HCT116 (cell line): Measurements from ENCODE around the gene ZNF763. TPM values are rescaled to one million over a fixed set of nuclear protein-coding genes. Genes with fewer than 3 reads are reported as not detected.
"Not testable (repeated sequence)": the region's sequence is repeated elsewhere in the genome, so short reads cannot be mapped to it uniquely, and the experiment has no call there.

Experiments
- ATAC-seq: fragments of 200-7000 bp; cut with Tn5 transposase; 2 replicates; pipeline ENCODE4 v1.9.1; 2020; ENCODE audit warnings: mild to moderate bottlenecking, moderate library complexity
- BruUV-seq: library from RNA; stranded (reverse); fragments of 400-500 nt; replicated peaks from 2 replicates; lab custom pipeline; 2021; lab: Mats Ljungman, UMichigan
- CTCF ChIA-PET: fragments of 300-600 bp; sonication (Branson Sonifier 250); formaldehyde crosslinking; loops from one replicate; lab custom pipeline; 2021; ENCODE audit warnings: antibody characterized with exemption; lab: Charles Lee
- POLR2A ChIA-PET: fragments of 300-600, 350-600 bp; sonication (Branson Sonifier 250); formaldehyde crosslinking; loops from one replicate; lab custom pipeline; 2021; ENCODE audit warnings: antibody characterized with exemption; lab: Charles Lee
- RAD21 ChIA-PET, 2 experiments: fragments of 300-600 bp; sonication (Branson Sonifier 250); formaldehyde crosslinking; loops; one replicate each; lab custom pipeline; 2023; ENCODE audit warnings: low total read pairs in 2 of 2; ENCODE audit not compliant: uncharacterized antibody in 2 of 2, unreplicated experiment in 2 of 2, low non-redundant PET in 1 of 2; lab: Charles Lee
- DNase-seq: peaks from one replicate; pipeline ENCODE4 v3.0.0-alpha.2; 2010; ENCODE audit warnings: low read depth, low spot score
- H2AFZ ChIP-seq: fragments of 200-600 bp; shearing (Covaris generic), sonication (generic); 2 replicates; pipeline ENCODE4 v1.6.1; 2017; ENCODE audit warnings: low read depth, mixed run types, mixed read lengths, antibody characterized with exemption, low read length; ENCODE audit not compliant: poor library complexity, severe bottlenecking
- H3K27ac ChIP-seq: 2 replicates; pipeline ENCODE4 v1.5.1; 2012; ENCODE audit warnings: low read depth, low read length
- H3K27me3 ChIP-seq: fragments of 200-600 bp; sonication (generic); 2 replicates; pipeline ENCODE4 v1.6.1; 2016; ENCODE audit warnings: mixed run types, low read length, mixed read lengths; ENCODE audit not compliant: insufficient read depth
- H3K36me3 ChIP-seq, 2 experiments: fragments of 200-500 bp in 1 of 2; fragments of 200-600 bp in 1 of 2; sonication (Bioruptor generic) in 1 of 2; sonication (generic) in 1 of 2; 2 replicates each; pipeline versions ENCODE4 v1.5.1 to v1.6.1; 2014 to 2016; ENCODE audit warnings: low read length in 2 of 2, inconsistent platforms in 1 of 2, mixed read lengths in 1 of 2, mixed run types in 1 of 2; ENCODE audit not compliant: insufficient read depth in 2 of 2, control insufficient read depth in 1 of 2
- H3K4me1 ChIP-seq, 2 experiments: fragments of 200-600 bp in 1 of 2; sonication (generic) in 1 of 2; 2 replicates each; pipeline versions ENCODE4 v1.5.1 to v1.6.1; 2012 to 2017; ENCODE audit warnings: low read length in 2 of 2, inconsistent platforms in 1 of 2, mild to moderate bottlenecking in 1 of 2, mixed read lengths in 1 of 2, mixed run types in 1 of 2, moderate library complexity in 1 of 2; ENCODE audit not compliant: insufficient read depth in 2 of 2, control insufficient read depth in 1 of 2
- H3K4me2 ChIP-seq: fragments of 200-600 bp; sonication (generic); 2 replicates; pipeline ENCODE4 v1.6.1; 2017; ENCODE audit warnings: mixed run types, low read length, mixed read lengths
- H3K4me3 ChIP-seq, 2 experiments: fragments of 200-600 bp in 1 of 2; sonication (generic) in 1 of 2; replicated peaks in 1 of 2; 2 replicates each; pipeline ENCODE4 v1.5.1; 2011 to 2016; ENCODE audit warnings: low read length in 2 of 2, control low read depth in 1 of 2, low read depth in 1 of 2, mild to moderate bottlenecking in 1 of 2, mixed read lengths in 1 of 2, mixed run types in 1 of 2
- H3K79me2 ChIP-seq: fragments of 200-600 bp; sonication (generic); 2 replicates; pipeline ENCODE4 v1.6.1; 2017; ENCODE audit warnings: mild to moderate bottlenecking, mixed run types, low read length, moderate library complexity, mixed read lengths; ENCODE audit not compliant: insufficient read depth
- H3K9ac ChIP-seq: fragments of 200-600 bp; sonication (generic); 2 replicates; pipeline ENCODE4 v1.6.1; 2016; ENCODE audit warnings: low read length, mixed read lengths
- H3K9me2 ChIP-seq: fragments of 200-600 bp; sonication (generic), shearing (Covaris generic); 2 replicates; pipeline ENCODE4 v1.6.1; 2017; ENCODE audit warnings: mixed run types, mild to moderate bottlenecking, moderate library complexity; ENCODE audit not compliant: insufficient read depth
- H3K9me3 ChIP-seq, 2 experiments: fragments of 200-500 bp in 1 of 2; fragments of 200-600 bp in 1 of 2; sonication (Bioruptor generic) in 1 of 2; sonication (generic) in 1 of 2; 2 replicates each; pipeline ENCODE4 v1.6.1; 2014 to 2017; ENCODE audit warnings: low read length in 2 of 2, mixed read lengths in 2 of 2, inconsistent platforms in 1 of 2, low read depth in 1 of 2, mild to moderate bottlenecking in 1 of 2, mixed run types in 1 of 2, moderate library complexity in 1 of 2; ENCODE audit not compliant: control insufficient read depth in 1 of 2, insufficient read depth in 1 of 2
- H4K20me1 ChIP-seq: fragments of 200-600 bp; sonication (generic), shearing (Covaris generic); 2 replicates; pipeline ENCODE4 v1.6.1; 2017; ENCODE audit warnings: mixed run types, mild to moderate bottlenecking, moderate library complexity; ENCODE audit not compliant: insufficient read depth
- EGR1 ChIP-seq: IDR thresholded peaks from 2 replicates; pipeline ENCODE4 v1.6.1; 2012; ENCODE audit warnings: low read depth
- EZH2 ChIP-seq: fragments of 200-600 bp; sonication (generic); IDR thresholded peaks from 2 replicates; pipeline ENCODE4 v1.6.1; 2017; ENCODE audit warnings: antibody characterized with exemption, mixed run types
- SRF ChIP-seq: IDR thresholded peaks from 2 replicates; pipeline ENCODE4 v1.6.1; 2012; ENCODE audit warnings: low read depth
- TCF7L2 ChIP-seq: IDR thresholded peaks from 2 replicates; pipeline ENCODE4 v1.7.0; 2011; ENCODE audit warnings: borderline replicate concordance, inconsistent platforms; ENCODE audit not compliant: insufficient read depth, insufficient read length; ENCODE audit errors: extremely low read depth
- ZBTB33 ChIP-seq: IDR thresholded peaks from 2 replicates; pipeline ENCODE4 v1.6.1; 2011; ENCODE audit warnings: mild to moderate bottlenecking, low read length, moderate library complexity; ENCODE audit not compliant: insufficient replicate concordance; ENCODE audit errors: extremely low read depth
- ZNF274 ChIP-seq: fragments of 200-500 bp; sonication (Bioruptor generic); IDR thresholded peaks from 2 replicates; pipeline ENCODE4 v1.6.1; 2014; ENCODE audit warnings: mild to moderate bottlenecking, low read depth, low read length, inconsistent platforms
- intact Hi-C: fragments of 100-400 bp; cut with micrococcal nuclease; formaldehyde crosslinking; loops from 2 replicates; pipeline ENCODE4 v1.10.0; 2022
- total RNA-seq: library from RNA; stranded (reverse); gene quantifications from one replicate; pipeline ENCODE4 v1.2.1, GENCODE V29; 2021; ENCODE audit not compliant: unreplicated experiment

Gene ZNF763
- total RNA-seq, 1 experiment from 2014 or later = not detected

- H3K4me2 ChIP-seq = no peak overlapping the region
- H3K9me3 ChIP-seq = peaks cover 0 to 15% of the 10 kb centered on the region in 2 experiments; a peak in 2 of 4 replicates
- H3K4me3 ChIP-seq = no peak overlapping the region
- ChIA-PET POLR2A (no interaction called here), CTCF (no interaction called here), RAD21 (no interaction called here)
- H3K4me1 ChIP-seq = no peaks in the 10 kb centered on the region
- no peak overlapping the region for H2AFZ ChIP-seq
- 0 out of 4 replicates have a peak, but pooled peaks cover 0 to 9% of the 10 kb centered on the region in 2 experiments for H3K36me3 ChIP-seq
- TF ChIP-seq SRF (no peak), EGR1 (no peak), TCF7L2 (no peak), ZNF274 (no peak), ZBTB33 (no peak), EZH2 (no peak)
- no peak overlapping the region for H3K27ac ChIP-seq
- no peak overlapping the region for H3K9ac ChIP-seq
- DNase-seq = no peak
- no peaks in the 10 kb centered on the region for H4K20me1 ChIP-seq
- BruUV-seq = no TSS peak
- peaks cover 62% of the 10 kb centered on the region for H3K79me2 ChIP-seq
- no peaks in the 10 kb centered on the region for H3K27me3 ChIP-seq
- intact Hi-C loops = no loop called here
- no peak for ATAC-seq
- H3K9me2 ChIP-seq = no peaks in the 10 kb centered on the region
These were observed 33.3 kb upstream of the ZNF763 start for GRCh38 chr19:11931513-11931912.

- H3K4me1 ChIP-seq, H3K4me2 ChIP-seq, H3K9me2 ChIP-seq, intact Hi-C loops, H2AFZ ChIP-seq, H3K27ac ChIP-seq, H3K27me3 ChIP-seq, H3K36me3 ChIP-seq, CTCF ChIA-PET, H3K4me3 ChIP-seq, H4K20me1 ChIP-seq, ATAC-seq, POLR2A ChIA-PET, H3K9ac ChIP-seq, DNase-seq, BruUV-seq, RAD21 ChIA-PET: not testable (repeated sequence)
- Histone ChIP-seq H3K79me2 (peaks cover 54% of the 10 kb centered on the region), H3K9me3 (peaks cover 0 to 17% of the 10 kb centered on the region in 2 experiments; a peak in 2 of 4 replicates)
These were observed 29.0 kb upstream of the ZNF763 start for GRCh38 chr19:11935829-11936228.

DNA sequence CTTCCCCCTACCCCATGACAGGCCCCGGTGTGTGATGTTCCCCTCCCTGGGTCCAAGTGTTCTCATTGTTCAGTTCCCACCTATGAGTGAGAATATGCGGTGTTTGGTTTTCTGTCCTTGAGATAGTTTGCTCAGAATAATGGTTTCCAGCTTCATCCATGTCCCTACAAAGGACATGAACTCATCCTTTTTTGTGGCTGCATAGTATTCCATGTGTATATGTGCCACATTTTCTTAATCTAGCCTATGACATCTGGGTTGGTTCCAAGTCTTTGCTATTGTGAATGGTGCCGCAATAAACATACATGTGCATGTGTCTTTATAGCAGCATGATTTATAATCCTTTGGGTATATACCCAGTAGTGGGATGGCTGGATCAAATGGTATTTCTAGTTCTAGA lies 26.5 kb upstream of the ZNF763 start:
- H2AFZ ChIP-seq, H3K27me3 ChIP-seq, RAD21 ChIA-PET, H3K36me3 ChIP-seq, H4K20me1 ChIP-seq, BruUV-seq, ATAC-seq, DNase-seq, intact Hi-C loops, H3K4me2 ChIP-seq, H3K9me2 ChIP-seq, CTCF ChIA-PET, H3K4me1 ChIP-seq, H3K9ac ChIP-seq, H3K27ac ChIP-seq, POLR2A ChIA-PET, H3K4me3 ChIP-seq: not testable (repeated sequence)
- Histone ChIP-seq H3K9me3 (peaks cover 11 to 33% of the 10 kb centered on the region in 2 experiments; a peak in 3 of 4 replicates), H3K79me2 (peaks cover 48% of the 10 kb centered on the region)
